GM21786 (cell line): ENCODE measurements around the gene EPHB4.
"Not testable (repeated sequence)": the region's sequence is repeated elsewhere in the genome, so short reads cannot be mapped to it uniquely, and the experiment has no call there.

Experiments used
- ATAC-seq: cut with Tn5 transposase; IDR thresholded peaks from one replicate; pipeline ENCODE4 v1.9.1; 2021; ENCODE audit not compliant: unreplicated experiment

Gene EPHB4

GRCh38 chr7:100791881-100792666 is 35.2 kb downstream of the EPHB4 start:
- no peak for ATAC-seq

DNA sequence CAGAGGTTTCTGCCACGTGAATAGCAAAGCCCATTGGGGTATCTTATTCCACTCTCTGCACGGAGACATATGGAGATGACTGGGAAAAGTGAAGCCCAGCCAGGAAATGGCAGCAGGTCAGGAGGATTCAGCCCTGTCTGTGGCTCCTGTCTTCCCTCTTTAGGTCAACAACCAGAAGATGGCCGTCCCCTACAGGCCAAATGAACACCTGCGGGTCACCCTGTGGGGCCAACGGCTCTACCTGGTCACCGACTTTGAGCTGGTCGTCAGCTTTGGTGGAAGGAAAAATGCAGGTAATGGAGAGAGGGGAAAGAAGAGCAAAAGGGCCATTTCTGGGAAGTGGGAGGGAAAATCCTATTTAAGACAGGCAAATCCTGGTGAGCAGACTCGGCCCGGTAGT is 38.3 kb downstream of the EPHB4 start:
- no peak for ATAC-seq

GRCh38 chr7:100786323-100786722 is 41.0 kb downstream of the EPHB4 start:
- no peak for ATAC-seq

- ATAC-seq, result no peak
Measured at GRCh38 chr7:100785878-100786277, 41.4 kb downstream of the EPHB4 start.

GRCh38 chr7:100783804-100784203 is 43.5 kb downstream of the EPHB4 start:
- ATAC-seq, result no peak

GRCh38 chr7:100781255-100781654 is 46.1 kb downstream of the EPHB4 start:
- ATAC-seq, result no peak

- ATAC-seq, result no peak
Measured at GRCh38 chr7:100779359-100779758, 48.0 kb downstream of the EPHB4 start.

- ATAC-seq, result no peak
Measured at GRCh38 chr7:100778061-100778621, 49.2 kb downstream of the EPHB4 start.

- no peak for ATAC-seq
Measured at GRCh38 chr7:100773491-100773890, 53.8 kb downstream of the EPHB4 start.

- ATAC-seq, result no peak
Measured at GRCh38 chr7:100768784-100769183, 58.5 kb downstream of the EPHB4 start.

DNA sequence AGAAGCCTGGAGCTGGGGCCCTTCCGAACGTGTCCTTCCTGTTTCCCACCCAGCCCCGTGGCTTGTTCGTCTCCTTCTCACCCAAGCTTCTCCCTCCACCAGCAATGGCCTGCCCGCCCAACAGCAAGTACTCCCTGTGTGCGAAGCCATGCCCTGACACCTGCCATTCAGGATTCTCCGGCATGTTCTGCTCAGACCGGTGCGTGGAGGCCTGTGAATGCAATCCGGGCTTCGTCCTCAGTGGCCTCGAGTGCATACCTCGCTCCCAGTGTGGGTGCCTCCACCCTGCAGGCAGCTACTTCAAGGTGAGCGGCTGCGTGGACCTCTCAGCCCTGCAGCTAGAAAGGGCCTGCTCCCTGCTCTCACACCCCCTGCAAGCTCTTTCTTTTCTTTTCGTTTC is 62.1 kb downstream of the EPHB4 start:
- ATAC-seq, result no peak

- ATAC-seq, result no peak
Measured at GRCh38 chr7:100764841-100765240, 62.5 kb downstream of the EPHB4 start.

- ATAC-seq, result no peak
Measured at GRCh38 chr7:100763556-100764140, 63.7 kb downstream of the EPHB4 start.

GRCh38 chr7:100762841-100763240 is 64.5 kb downstream of the EPHB4 start:
- not testable (repeated sequence) for ATAC-seq

- ATAC-seq, result no peak
Measured at GRCh38 chr7:100759357-100760171, 67.8 kb downstream of the EPHB4 start.

DNA sequence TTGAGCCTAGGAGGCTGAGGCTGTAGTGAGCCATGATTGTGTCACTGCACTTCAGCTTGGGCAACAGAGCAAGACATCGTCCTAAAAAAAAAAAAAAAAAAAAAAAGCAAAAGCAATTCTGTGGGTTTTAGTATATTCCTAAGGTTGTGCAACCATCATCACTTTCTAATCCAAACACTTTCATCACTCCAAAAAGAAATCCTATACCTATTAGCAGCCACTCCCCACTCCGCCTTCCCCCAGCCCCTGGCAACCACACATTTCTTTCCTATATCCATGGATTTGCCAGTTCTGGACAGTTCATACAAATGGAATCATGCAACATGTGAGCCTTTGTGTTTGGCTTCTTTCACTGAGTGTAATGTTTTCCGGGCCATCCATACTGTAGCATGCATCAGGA is 73.6 kb downstream of the EPHB4 start:
- no peak for ATAC-seq

GRCh38 chr7:100752994-100753393 is 74.3 kb downstream of the EPHB4 start:
- ATAC-seq, result no peak
